Activated naive CD4-positive, alpha-beta T cell treated with anti-CD3 and anti-CD28 coated beads, Interleukin-2, amount 50 U/mL, for 24 hours (primary cell): ENCODE data around the gene NEDD8.

Experiments used
- H3K27ac Mint-ChIP-seq: one replicate; pipeline ENCODE4 v1.8.0; 2021; ENCODE audit warnings: mild to moderate bottlenecking, mixed read lengths
- H3K27me3 Mint-ChIP-seq: one replicate; pipeline ENCODE4 v1.8.0; 2021; ENCODE audit warnings: mixed read lengths
- H3K36me3 Mint-ChIP-seq: one replicate; pipeline ENCODE4 v1.8.0; 2021; ENCODE audit warnings: mixed read lengths
- H3K4me1 Mint-ChIP-seq: one replicate; pipeline ENCODE4 v1.8.0; 2021; ENCODE audit warnings: mixed read lengths
- H3K4me3 Mint-ChIP-seq: one replicate; pipeline ENCODE4 v1.8.0; 2021; ENCODE audit warnings: mild to moderate bottlenecking, mixed read lengths
- H3K9me3 Mint-ChIP-seq: one replicate; pipeline ENCODE4 v1.8.0; 2021; ENCODE audit warnings: mixed read lengths

The NEDD8 gene

GRCh38 chr14:24172871-24173281 lies 59.3 kb downstream of the NEDD8 start:
- Mint-ChIP-seq H3K27me3 (no peaks in the 10 kb centered on the region), H3K4me1 (peaks cover 29% of the 10 kb centered on the region), H3K36me3 (peaks cover 8% of the 10 kb centered on the region), H3K27ac (peak overlapping the region; percentile 32), H3K4me3 (peak overlapping the region; percentile 15), H3K9me3 (no peaks in the 10 kb centered on the region)

GRCh38 chr14:24172261-24172860 lies 59.8 kb downstream of the NEDD8 start:
- peaks cover 11% of the 10 kb centered on the region for H3K36me3 Mint-ChIP-seq
- H3K27ac Mint-ChIP-seq = no peak overlapping the region
- H3K4me1 Mint-ChIP-seq = peaks cover 33% of the 10 kb centered on the region
- no peaks in the 10 kb centered on the region for H3K9me3 Mint-ChIP-seq
- H3K27me3 Mint-ChIP-seq = no peaks in the 10 kb centered on the region
- peak overlapping the region; percentile 84 for H3K4me3 Mint-ChIP-seq

GRCh38 chr14:24171422-24172260 lies 60.5 kb downstream of the NEDD8 start, which contains the start of gene REC8:
Gene REC8, plus strand, starts transcription at chr14:24172080. Its CDS starts 473 bp downstream, at chr14:24172553.
- Mint-ChIP-seq H3K4me3 (peak within 1 kb of the TSS; percentile 84), H3K4me1 (peaks cover 34% of the 10 kb centered on the region), H3K27me3 (no peaks in the 10 kb centered on the region), H3K36me3 (peaks cover 14% of the 10 kb centered on the region), H3K9me3 (no peaks in the 10 kb centered on the region), H3K27ac (peak within 1 kb of the TSS; percentile 62)

GRCh38 chr14:24167469-24168114 lies 64.6 kb downstream of the NEDD8 start:
- Mint-ChIP-seq H3K4me1 (peaks cover 68% of the 10 kb centered on the region), H3K36me3 (peaks cover 29% of the 10 kb centered on the region), H3K27me3 (no peaks in the 10 kb centered on the region), H3K4me3 (no peak overlapping the region), H3K27ac (peak overlapping the region; percentile 94), H3K9me3 (no peaks in the 10 kb centered on the region)
